ENCODE data around the gene SLBP.

- TF ChIP-seq EZH2 (IDR thresholded peaks at IDR 0.05; ENCODE audit: low read length, missing control alignments): no peak
- TF ChIP-seq CTCF (conservative IDR thresholded peaks at IDR 0.05 in 1 of 2, IDR thresholded peaks at IDR 0.05 in 1 of 2; ENCODE audit: low read depth in 1 of 2, low read length in 2 of 2): no peak
These were observed 1.1 kb upstream of the SLBP start for GRCh38 chr4:1713003-1713851.

Data from fibroblast of lung (primary cell).